Measurements from ENCODE around the gene SPECC1L.

DNA sequence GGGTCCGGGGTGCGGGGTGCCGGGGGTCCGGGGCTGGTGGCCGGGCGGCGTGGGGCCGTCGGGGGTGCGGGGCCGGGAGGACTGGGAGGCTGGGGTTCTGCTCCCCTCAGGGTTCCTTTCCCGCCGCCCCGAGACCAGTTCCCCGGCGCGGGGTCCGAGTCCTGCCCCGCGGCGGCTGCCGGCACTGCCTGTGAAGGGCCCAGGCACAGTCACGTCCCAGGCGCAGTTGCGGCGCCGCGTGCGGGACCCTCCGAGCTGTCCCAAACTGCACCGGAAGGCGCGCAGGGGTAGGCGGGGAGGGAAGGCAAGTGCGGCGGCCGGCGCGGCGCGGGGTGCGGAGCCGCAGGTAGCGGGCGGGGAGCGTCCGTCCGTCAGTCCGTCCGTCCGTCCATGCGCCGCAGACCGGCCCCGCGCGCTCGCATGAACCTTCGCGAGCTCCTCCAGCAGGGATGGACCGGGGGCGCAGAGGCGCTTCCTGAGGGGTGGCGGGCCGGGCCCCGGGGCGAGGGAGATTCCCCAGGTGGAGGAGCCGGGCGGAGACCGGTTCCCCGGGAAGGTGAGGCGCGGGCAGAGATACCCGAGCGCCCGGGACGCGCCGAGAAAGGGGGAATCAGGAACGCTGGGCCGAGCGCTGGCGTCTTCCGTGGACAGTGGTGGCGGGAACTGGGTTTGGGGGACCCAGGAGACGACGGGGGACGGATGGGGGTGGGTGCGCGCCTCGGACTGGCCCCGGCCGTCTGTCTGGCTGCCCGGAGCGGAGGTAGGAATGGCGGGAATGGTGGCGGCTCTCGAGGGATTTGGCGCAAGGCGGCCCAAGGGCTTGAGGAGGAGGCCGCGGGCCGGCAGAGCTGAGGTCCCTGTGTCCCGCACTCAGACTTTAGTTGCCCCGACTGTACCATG, 153.6 kb downstream of the SPECC1L start:
- TF ChIP-seq POLR2A (IDR thresholded peaks at IDR 0.05; ENCODE audit: low read length): no peak
- TF ChIP-seq GATA1 (IDR thresholded peaks at IDR 0.05; ENCODE audit: low read depth, low read length): no peak
